ENCODE measurements around the gene PPP1CB.

The PPP1CB gene

DNA sequence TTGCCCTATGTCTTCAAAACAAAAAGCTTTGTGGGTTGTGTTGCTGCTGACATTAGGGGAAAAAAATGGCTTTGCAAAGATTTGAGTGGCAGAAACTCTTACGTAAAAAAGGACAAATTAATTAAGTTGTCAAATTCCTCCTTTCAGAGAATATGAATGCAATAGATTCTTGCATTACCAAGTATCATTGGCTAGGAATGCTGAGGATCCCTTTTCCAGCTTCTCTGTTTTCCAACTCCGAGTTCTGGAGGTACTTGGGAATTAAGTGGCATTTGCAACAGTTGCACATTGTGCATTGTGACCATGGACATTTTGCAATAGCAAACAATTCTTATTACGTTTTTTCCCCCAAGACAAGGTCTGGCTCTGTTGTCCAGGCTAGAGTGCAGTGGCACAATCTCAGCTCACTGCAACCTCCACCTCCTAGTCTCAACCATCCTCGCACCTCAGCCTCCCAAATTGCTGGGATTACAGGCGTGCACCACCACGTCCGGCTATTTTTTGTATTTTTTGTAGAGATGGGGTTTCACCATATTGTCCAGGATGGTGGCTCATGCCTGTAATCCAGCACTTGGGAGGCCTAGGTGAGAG lies 29.9 kb upstream of the PPP1CB start:
- TF ChIP-seq, protein P1, sequence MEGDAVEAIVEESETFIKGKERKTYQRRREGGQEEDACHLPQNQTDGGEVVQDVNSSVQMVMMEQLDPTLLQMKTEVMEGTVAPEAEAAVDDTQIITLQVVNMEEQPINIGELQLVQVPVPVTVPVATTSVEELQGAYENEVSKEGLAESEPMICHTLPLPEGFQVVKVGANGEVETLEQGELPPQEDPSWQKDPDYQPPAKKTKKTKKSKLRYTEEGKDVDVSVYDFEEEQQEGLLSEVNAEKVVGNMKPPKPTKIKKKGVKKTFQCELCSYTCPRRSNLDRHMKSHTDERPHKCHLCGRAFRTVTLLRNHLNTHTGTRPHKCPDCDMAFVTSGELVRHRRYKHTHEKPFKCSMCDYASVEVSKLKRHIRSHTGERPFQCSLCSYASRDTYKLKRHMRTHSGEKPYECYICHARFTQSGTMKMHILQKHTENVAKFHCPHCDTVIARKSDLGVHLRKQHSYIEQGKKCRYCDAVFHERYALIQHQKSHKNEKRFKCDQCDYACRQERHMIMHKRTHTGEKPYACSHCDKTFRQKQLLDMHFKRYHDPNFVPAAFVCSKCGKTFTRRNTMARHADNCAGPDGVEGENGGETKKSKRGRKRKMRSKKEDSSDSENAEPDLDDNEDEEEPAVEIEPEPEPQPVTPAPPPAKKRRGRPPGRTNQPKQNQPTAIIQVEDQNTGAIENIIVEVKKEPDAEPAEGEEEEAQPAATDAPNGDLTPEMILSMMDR (IDR thresholded peaks at IDR 0.05; ENCODE audit: low read depth, low read length, missing control alignments) = no peak
- no peak overlapping the region for H3K4me3 ChIP-seq (replicated peaks; ENCODE audit: low read depth, low read length)
- no peak for DNase-seq (ENCODE audit: extremely low read depth, low read depth)

DNA sequence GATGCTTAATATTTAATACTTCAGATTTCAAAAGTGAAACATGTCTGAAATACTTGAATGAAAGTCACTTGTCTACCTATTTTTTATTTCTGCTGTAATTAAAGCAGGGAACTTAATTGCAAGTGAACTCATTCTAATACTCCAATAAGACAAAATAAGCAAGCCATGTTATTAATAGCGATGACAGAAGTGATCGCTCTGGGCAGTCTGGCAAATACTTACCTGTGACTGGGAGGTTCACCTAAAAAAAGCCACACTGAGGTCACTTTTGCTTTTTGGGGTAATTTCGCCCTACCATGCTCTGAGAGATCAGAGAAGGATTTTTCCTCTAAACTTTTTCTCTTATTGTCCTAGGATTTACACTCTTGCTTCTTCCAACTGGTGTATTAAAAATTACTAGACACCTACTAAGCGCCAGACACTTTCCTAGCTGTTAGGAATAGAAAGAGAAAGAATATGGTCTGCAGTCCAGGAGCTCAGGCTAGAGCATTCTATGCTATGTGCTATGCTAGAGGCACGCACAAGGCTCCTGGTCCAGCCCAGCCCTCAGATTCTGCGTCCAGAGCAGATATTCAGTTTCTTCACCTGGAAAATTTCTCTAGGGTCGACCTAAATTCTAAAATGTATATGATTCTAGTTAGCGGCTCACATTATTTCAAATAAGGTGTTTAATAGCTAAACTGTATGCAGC lies 26.5 kb upstream of the PPP1CB start:
- TF ChIP-seq, protein P1 (IDR thresholded peaks at IDR 0.05; ENCODE audit: low read depth, low read length, missing control alignments) = no peak
- DNase-seq (ENCODE audit: extremely low read depth, low read depth) = no peak
- H3K4me3 ChIP-seq (replicated peaks; ENCODE audit: low read depth, low read length) = no peak overlapping the region

DNA sequence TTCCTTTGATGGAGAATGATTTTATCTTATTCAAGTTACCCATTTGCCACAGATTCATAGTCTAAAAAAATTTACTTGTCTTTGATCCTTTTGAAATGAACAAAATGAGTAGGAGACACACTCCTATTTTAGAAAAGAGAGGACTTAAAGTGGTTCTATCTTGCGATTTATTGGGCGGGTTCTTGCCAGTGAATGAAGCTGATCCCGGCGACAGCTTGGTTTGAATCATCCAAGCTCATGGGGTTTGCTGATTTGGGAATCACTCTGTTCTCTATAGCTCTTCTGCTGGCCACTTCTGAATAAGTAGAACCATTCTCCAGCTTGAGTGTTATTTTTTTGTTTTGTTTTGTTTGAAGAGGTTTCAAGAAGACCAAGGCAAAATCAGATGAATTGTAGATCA lies 25.5 kb upstream of the PPP1CB start:
- H3K4me3 ChIP-seq (replicated peaks; ENCODE audit: low read depth, low read length) = no peak overlapping the region
- TF ChIP-seq, protein P1 (IDR thresholded peaks at IDR 0.05; ENCODE audit: low read depth, low read length, missing control alignments) = no peak
- no peak for DNase-seq (ENCODE audit: extremely low read depth, low read depth)

DNA sequence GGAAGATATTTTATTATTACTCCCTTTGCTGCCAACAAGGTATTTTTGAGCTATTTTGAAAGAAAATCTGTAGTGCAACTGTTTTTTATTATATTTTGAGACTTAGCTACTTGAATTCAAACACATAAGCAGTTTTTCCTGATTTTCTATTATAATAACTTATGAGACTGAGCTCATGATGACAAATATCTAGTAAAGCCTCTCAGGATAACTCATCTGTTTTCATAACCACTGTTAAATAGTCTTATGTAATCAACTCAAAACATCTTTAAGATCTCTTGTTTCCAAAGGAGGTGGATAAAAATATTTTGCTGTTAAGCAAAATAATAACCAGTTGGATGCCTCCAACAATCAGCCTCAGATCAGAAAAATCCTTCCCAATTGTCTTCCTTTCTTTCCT lies 21.9 kb upstream of the PPP1CB start:
- DNase-seq (ENCODE audit: extremely low read depth, low read depth) = no peak
- H3K4me3 ChIP-seq (replicated peaks; ENCODE audit: low read depth, low read length) = no peak overlapping the region
- TF ChIP-seq, protein P1 (IDR thresholded peaks at IDR 0.05; ENCODE audit: low read depth, low read length, missing control alignments) = no peak

DNA sequence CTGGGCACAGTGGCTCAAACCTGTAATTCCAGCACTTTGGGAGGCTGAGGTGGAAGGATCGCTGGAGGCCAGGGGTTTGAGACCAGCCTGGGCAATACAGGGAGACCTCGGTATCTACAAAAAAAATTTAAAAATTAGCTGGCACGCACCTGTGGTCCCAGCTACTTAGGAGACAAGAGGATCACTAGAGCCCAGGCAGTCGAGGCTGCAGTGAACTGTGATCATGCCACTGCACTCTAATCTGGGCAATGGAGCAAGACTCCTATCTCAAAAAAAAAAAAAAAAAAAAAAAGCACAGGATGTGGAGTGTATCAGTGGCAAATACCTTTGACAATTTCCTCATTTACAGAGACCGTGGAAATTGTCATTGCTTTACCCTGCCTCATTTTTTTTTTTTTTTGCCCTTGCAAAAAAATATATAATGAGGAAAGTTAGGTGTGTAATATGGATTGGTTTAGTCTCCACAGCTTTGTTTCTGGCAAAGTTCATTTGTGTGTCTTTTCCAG lies 20.9 kb upstream of the PPP1CB start:
- no peak for DNase-seq (ENCODE audit: extremely low read depth, low read depth)
- TF ChIP-seq, protein P1 (IDR thresholded peaks at IDR 0.05; ENCODE audit: low read depth, low read length, missing control alignments) = no peak

DNA sequence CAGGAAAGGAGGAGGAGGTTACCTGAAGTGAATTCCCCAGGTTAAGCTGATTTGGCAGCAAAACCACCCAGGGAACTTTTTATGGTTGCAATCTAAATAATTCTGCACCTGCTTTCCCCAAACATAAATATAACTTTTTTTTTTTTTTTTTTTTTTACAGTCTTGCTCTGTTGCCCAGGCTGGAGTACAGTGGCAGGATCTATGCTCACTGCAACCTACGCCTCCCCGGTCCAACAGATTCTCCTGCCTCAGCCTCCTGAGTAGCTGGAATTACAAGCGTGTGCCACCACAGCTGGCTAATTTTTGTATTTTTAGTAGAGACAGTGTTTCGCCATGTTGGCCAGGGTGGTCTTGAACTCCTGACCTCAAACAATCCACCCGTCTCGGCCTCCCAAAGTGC lies 16.1 kb upstream of the PPP1CB start:
- no peak for DNase-seq (ENCODE audit: extremely low read depth, low read depth)
- TF ChIP-seq, protein P1 (IDR thresholded peaks at IDR 0.05; ENCODE audit: low read depth, low read length, missing control alignments) = no peak
- H3K4me3 ChIP-seq (replicated peaks; ENCODE audit: low read depth, low read length) = no peak overlapping the region

More for the DNA sequence above, 20.9 kb upstream of the PPP1CB start:
- H3K4me3 ChIP-seq (replicated peaks; ENCODE audit: low read depth, low read length) = no peak overlapping the region
